Omental fat pad (tissue), 4 donors: ENCODE data around the gene CTIF. TPM values are rescaled to one million over a fixed set of nuclear protein-coding genes. Genes with fewer than 3 reads are reported as not detected.
"Not testable (repeated sequence)": the region's sequence is repeated elsewhere in the genome, so short reads cannot be mapped to it uniquely, and the experiment has no call there.

Experiments
- ATAC-seq: fragments of 150-250 bp; one replicate; pipeline ENCODE4 v1.9.1; 2016; ENCODE audit warnings: mild to moderate bottlenecking, moderate library complexity; ENCODE audit not compliant: low FRiP score
- DNase-seq: peaks from one replicate; pipeline ENCODE4 v3.0.0-alpha.2; 2019; ENCODE audit warnings: low spot score
- total RNA-seq, 4 donors: library from RNA; depleted of rRNA; stranded (reverse); fragments of >200 nt; gene quantifications; one replicate each; pipeline ENCODE4 v1.1.0, GENCODE V29; 2016
- TF ChIP-seq, protein P1 (sequence below), 3 donors: fragments of 450-650 bp; IDR thresholded peaks; one replicate each; pipeline ENCODE4 v1.5.1; 2016 to 2017; ENCODE audit warnings: antibody characterized with exemption in 3 of 3, mild to moderate bottlenecking in 3 of 3, moderate library complexity in 2 of 3

Gene CTIF
- total RNA-seq, 4 donors from 2014 or later, result 57.5 to 94.0 (median 72.4) TPM

GRCh38 chr18:48502906-48503305 is 35.9 kb upstream of the CTIF start:
- ATAC-seq, result no peak
- DNase-seq, result no peak
- TF ChIP-seq, protein P1, sequence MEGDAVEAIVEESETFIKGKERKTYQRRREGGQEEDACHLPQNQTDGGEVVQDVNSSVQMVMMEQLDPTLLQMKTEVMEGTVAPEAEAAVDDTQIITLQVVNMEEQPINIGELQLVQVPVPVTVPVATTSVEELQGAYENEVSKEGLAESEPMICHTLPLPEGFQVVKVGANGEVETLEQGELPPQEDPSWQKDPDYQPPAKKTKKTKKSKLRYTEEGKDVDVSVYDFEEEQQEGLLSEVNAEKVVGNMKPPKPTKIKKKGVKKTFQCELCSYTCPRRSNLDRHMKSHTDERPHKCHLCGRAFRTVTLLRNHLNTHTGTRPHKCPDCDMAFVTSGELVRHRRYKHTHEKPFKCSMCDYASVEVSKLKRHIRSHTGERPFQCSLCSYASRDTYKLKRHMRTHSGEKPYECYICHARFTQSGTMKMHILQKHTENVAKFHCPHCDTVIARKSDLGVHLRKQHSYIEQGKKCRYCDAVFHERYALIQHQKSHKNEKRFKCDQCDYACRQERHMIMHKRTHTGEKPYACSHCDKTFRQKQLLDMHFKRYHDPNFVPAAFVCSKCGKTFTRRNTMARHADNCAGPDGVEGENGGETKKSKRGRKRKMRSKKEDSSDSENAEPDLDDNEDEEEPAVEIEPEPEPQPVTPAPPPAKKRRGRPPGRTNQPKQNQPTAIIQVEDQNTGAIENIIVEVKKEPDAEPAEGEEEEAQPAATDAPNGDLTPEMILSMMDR (IDR thresholded peaks at IDR 0.05), result no peak

DNA sequence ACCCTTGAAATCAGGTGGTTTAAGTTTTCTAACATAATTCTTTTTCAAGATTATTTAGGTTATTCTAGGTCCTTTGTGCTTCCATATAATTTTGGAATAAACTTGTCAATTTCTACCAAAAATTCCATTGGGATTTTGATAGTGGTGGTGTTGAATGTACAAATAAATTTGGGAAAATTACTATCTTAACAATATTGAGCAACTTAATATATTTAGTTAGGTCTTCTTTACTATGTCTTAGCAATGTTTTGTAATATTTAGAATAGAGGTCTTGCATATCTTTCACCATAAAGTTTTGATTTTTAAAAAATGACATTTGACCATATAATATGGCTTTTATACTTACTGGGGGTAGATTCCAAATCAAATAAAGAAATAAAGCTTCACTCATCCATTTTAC is 34.0 kb upstream of the CTIF start:
- TF ChIP-seq, protein P1 (IDR thresholded peaks at IDR 0.05), result no peak
- ATAC-seq (no peak), DNase-seq (no peak)

- not testable (repeated sequence) for DNase-seq, ATAC-seq
Observed at GRCh38 chr18:48506983-48507568, 31.8 kb upstream of the CTIF start.

DNA sequence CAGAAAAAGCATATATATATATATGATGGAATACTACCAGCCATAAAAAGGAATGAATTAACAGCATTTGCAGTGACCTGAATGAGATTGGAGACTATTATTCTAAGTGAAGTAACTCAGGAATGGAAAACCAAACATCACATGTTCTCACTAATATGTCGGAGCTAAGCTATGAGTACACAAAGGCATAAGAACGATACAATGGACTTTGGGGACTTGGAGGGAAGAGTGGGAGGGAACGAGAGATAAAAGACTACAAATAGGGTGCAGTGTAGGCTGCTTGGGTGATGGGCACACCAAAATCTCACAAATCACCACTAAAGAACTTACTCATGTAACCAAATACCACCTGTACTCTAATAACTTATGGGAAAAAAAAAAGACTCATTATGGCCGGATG is 26.3 kb upstream of the CTIF start:
- not testable (repeated sequence) for DNase-seq, ATAC-seq

DNA sequence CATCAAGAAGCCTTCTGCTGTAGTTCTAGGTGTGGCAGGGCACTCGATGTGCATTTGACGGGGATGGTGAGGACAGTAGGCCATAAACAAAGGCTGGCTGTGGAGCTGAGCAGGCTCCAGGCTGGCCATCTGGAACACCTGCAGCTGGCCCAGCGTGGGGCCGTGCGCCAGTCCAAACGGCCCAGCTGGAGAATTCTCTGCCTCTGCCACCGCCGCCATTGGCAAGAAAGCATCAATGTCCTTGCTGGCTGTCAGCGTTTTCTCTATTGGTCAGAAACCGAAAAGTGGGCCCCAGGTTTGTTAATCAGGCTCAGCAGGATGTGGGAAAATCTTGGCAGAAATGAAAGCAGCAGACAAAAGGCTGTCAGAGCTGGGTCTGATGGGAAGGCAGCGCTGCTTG is 24.0 kb upstream of the CTIF start:
- TF ChIP-seq, protein P1 (IDR thresholded peaks at IDR 0.05), result no peak
- no peak for DNase-seq
- ATAC-seq, result no peak

- DNase-seq (no peak), ATAC-seq (no peak)
- TF ChIP-seq, protein P1 (IDR thresholded peaks at IDR 0.05), result no peak
Observed at GRCh38 chr18:48517048-48517447, 21.8 kb upstream of the CTIF start.

GRCh38 chr18:48519431-48520100 is 19.3 kb upstream of the CTIF start:
- no peak for DNase-seq
- TF ChIP-seq, protein P1 (IDR thresholded peaks at IDR 0.05), result no peak
- no peak for ATAC-seq

DNA sequence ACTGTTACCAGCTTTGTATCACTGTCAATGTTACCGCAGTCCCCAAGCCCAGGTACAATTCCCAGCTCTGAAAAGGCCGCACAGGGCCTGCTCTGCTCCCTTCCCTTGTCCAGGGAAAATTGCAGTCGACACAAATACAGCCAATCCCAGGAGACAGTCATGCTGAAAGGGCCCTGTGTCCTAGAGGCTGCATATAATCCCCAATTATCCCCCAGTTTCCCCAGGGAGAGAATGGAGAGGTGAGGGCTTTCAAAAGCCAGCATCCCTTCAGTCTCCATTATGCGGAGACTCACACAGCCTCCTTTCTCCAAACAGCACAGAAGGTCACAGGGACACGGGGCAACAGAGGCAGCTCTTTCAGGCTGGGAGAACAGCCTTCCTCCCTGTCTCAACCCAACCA is 17.1 kb upstream of the CTIF start:
- TF ChIP-seq, protein P1 (IDR thresholded peaks at IDR 0.05), result no peak
- no peak for DNase-seq
- no peak for ATAC-seq
